ENCODE data around the gene KIRREL3. TPM values are rescaled to one million over a fixed set of nuclear protein-coding genes. Genes with fewer than 3 reads are reported as not detected.

KIRREL3 gene
- total and polyA plus RNA-seq, 2 donors (not counting 3 experiments of a cell fraction or from before 2014, with no cell fraction given) = not detected

- H4K20me1 ChIP-seq (replicated peaks; ENCODE audit: control insufficient read depth, extremely low read depth, insufficient read depth, low read length) = no peaks in the 10 kb centered on the region
- intact Hi-C loops (cut with micrococcal nuclease) (no loop called here), dilution Hi-C loops (cut with MboI; ENCODE audit: extremely low pct_ligation_motif_present, low sequenced_read_pairs) (no loop called here)
- H3K27ac ChIP-seq (ENCODE audit: insufficient read depth, low read depth, low read length) = no peak overlapping the region
- POLR2A ChIA-PET = no interaction called here
- H3K9me1 ChIP-seq (replicated peaks; ENCODE audit: control insufficient read depth, extremely low read depth, insufficient read depth, low read length) = no peaks in the 10 kb centered on the region
- no peaks in the 10 kb centered on the region for H3K9me3 ChIP-seq (replicated peaks; ENCODE audit: control insufficient read depth, insufficient read depth, low read length)
- H2AFZ ChIP-seq (ENCODE audit: low read depth, low read length) = no peak overlapping the region
- TF ChIP-seq GATA2 (IDR thresholded peaks at IDR 0.05; ENCODE audit: insufficient read depth, insufficient read length, low read depth, low read length) (no peak), MYC (IDR thresholded peaks at IDR 0.05; ENCODE audit: low read depth, low read length) (no peak), MAX (IDR thresholded peaks at IDR 0.05; ENCODE audit: insufficient read depth, insufficient read length) (no peak), POLR2A (IDR thresholded peaks at IDR 0.05; ENCODE audit: low read depth, low read length) (no peak), EZH2 (IDR thresholded peaks at IDR 0.05; ENCODE audit: borderline replicate concordance, low read depth, low read length, severe bottlenecking) (no peak)
- no peak overlapping the region for H3K4me2 ChIP-seq (ENCODE audit: insufficient read depth, low read length)
- H3K79me2 ChIP-seq (ENCODE audit: control insufficient read depth, insufficient read depth, low read length) = no peaks in the 10 kb centered on the region
- no peak overlapping the region for H3K4me3 ChIP-seq (replicated peaks in 1 of 3; ENCODE audit: insufficient read depth in 1 of 3, low read depth in 1 of 3, low read length in 3 of 3)
- H3K36me3 ChIP-seq (ENCODE audit: control insufficient read depth in 2 of 2, extremely low read depth in 1 of 2, insufficient read depth in 2 of 2, low read length in 2 of 2) = no peaks in the 10 kb centered on the region
- DNase-seq (ENCODE audit: low read depth, low spot score) (no peak), FAIRE-seq (no peak)
- no peaks in the 10 kb centered on the region for H3K27me3 ChIP-seq (ENCODE audit: control insufficient read depth in 2 of 2, insufficient read depth in 2 of 2, low read length in 2 of 2)
- CTCF ChIA-PET = no interaction called here
- no peaks in the 10 kb centered on the region for H3K4me1 ChIP-seq (ENCODE audit: control insufficient read depth, extremely low read depth, insufficient read depth, low read length)
- H3K9ac ChIP-seq (replicated peaks; ENCODE audit: extremely low read depth, insufficient read depth, low read length) = no peak overlapping the region
- BruUV-seq (replicated peaks) = no TSS peak
Measured at GRCh38 chr11:126646701-126647557, 353.6 kb downstream of the KIRREL3 start.

- TF ChIP-seq FOS (IDR thresholded peaks at IDR 0.05; ENCODE audit: borderline replicate concordance, insufficient read depth, low read length) = no peak
- no peak for TF ChIP-seq JUN (IDR thresholded peaks at IDR 0.05; ENCODE audit: borderline replicate concordance, insufficient read depth, insufficient read length, low read depth)
- TF ChIP-seq EZH2 (IDR thresholded peaks at IDR 0.05; ENCODE audit: borderline replicate concordance, low read depth, low read length, severe bottlenecking) = no peak
- TF ChIP-seq POLR2AphosphoS5 (IDR thresholded peaks at IDR 0.05; ENCODE audit: insufficient read depth, low read depth, low read length) = no peak
- TF ChIP-seq MYC (IDR thresholded peaks at IDR 0.05; ENCODE audit: low read depth, low read length) = no peak
- TF ChIP-seq CTCF (IDR thresholded peaks at IDR 0.05; ENCODE audit: extremely low read depth in 1 of 2, insufficient read depth in 1 of 2, low read depth in 1 of 2, low read length in 2 of 2) = no peak
- no peak overlapping the region for H3K27ac ChIP-seq (ENCODE audit: insufficient read depth, low read depth, low read length)
- H3K9me1 ChIP-seq (replicated peaks; ENCODE audit: control insufficient read depth, extremely low read depth, insufficient read depth, low read length) = no peaks in the 10 kb centered on the region
- dilution Hi-C loops (cut with MboI; ENCODE audit: extremely low pct_ligation_motif_present, low sequenced_read_pairs) (no loop called here), intact Hi-C loops (cut with micrococcal nuclease) (no loop called here)
- DNase-seq (ENCODE audit: low read depth, low spot score) = no peak
- no peak overlapping the region for H2AFZ ChIP-seq (ENCODE audit: low read depth, low read length)
- H4K20me1 ChIP-seq (replicated peaks; ENCODE audit: control insufficient read depth, extremely low read depth, insufficient read depth, low read length) = no peaks in the 10 kb centered on the region
- no TSS peak for BruUV-seq (replicated peaks)
- no peak overlapping the region for H3K9ac ChIP-seq (replicated peaks; ENCODE audit: extremely low read depth, insufficient read depth, low read length)
- ChIA-PET POLR2A (no interaction called here), CTCF (no interaction called here)
- H3K27me3 ChIP-seq (ENCODE audit: control insufficient read depth in 2 of 2, insufficient read depth in 2 of 2, low read length in 2 of 2) = no peaks in the 10 kb centered on the region
- H3K4me1 ChIP-seq (ENCODE audit: control insufficient read depth, extremely low read depth, insufficient read depth, low read length) = no peaks in the 10 kb centered on the region
- no peak overlapping the region for H3K4me2 ChIP-seq (ENCODE audit: insufficient read depth, low read length)
- no peaks in the 10 kb centered on the region for H3K9me3 ChIP-seq (replicated peaks; ENCODE audit: control insufficient read depth, insufficient read depth, low read length)
- FAIRE-seq = no peak
- no peaks in the 10 kb centered on the region for H3K36me3 ChIP-seq (ENCODE audit: control insufficient read depth in 2 of 2, extremely low read depth in 1 of 2, insufficient read depth in 2 of 2, low read length in 2 of 2)
- no peaks in the 10 kb centered on the region for H3K79me2 ChIP-seq (ENCODE audit: control insufficient read depth, insufficient read depth, low read length)
- no peak overlapping the region for H3K4me3 ChIP-seq (replicated peaks in 1 of 3; ENCODE audit: insufficient read depth in 1 of 3, low read depth in 1 of 3, low read length in 3 of 3)
Measured at GRCh38 chr11:126645186-126645585, 355.4 kb downstream of the KIRREL3 start.

Data from endothelial cell of umbilical vein (primary cell).